Measurements from ENCODE around the gene RSPO4. TPM values are rescaled to one million over a fixed set of nuclear protein-coding genes. Genes with fewer than 3 reads are reported as not detected.

Gene RSPO4
- total RNA-seq, 1 donor from 2014 or later, result 5.7 TPM

GRCh38 chr20:940926-941325 is 61.2 kb downstream of the RSPO4 start:
- DNase-seq, result no peak
- ATAC-seq, result no peak

GRCh38 chr20:939606-940005 is 62.5 kb downstream of the RSPO4 start:
- Histone ChIP-seq H3K9me3 (no peaks in the 10 kb centered on the region), H3K36me3 (no peaks in the 10 kb centered on the region), H3K27ac (no peak overlapping the region), H3K4me3 (no peak overlapping the region), H3K27me3 (ENCODE audit: low read depth) (no peaks in the 10 kb centered on the region), H3K4me1 (no peaks in the 10 kb centered on the region)
- TF ChIP-seq CTCF (IDR thresholded peaks at IDR 0.05), result no peak
- intact Hi-C loops (cut with DNase I), result no loop called here
- ATAC-seq (no peak), DNase-seq (no peak)

More at GRCh38 chr20:940926-941325, 61.2 kb downstream of the RSPO4 start:
- no peaks in the 10 kb centered on the region for H3K9me3 ChIP-seq
- no peak overlapping the region for H3K27ac ChIP-seq
- no peaks in the 10 kb centered on the region for H3K4me1 ChIP-seq
- H3K4me3 ChIP-seq, result no peak overlapping the region
- no peak for TF ChIP-seq CTCF (IDR thresholded peaks at IDR 0.05)
- no peaks in the 10 kb centered on the region for H3K36me3 ChIP-seq
- intact Hi-C loops (cut with DNase I), result no loop called here
- H3K27me3 ChIP-seq (ENCODE audit: low read depth), result no peaks in the 10 kb centered on the region

- no peaks in the 10 kb centered on the region for H3K36me3 ChIP-seq
- intact Hi-C loops (cut with DNase I), result no loop called here
- H3K4me3 ChIP-seq, result no peak overlapping the region
- peaks cover 13% of the 10 kb centered on the region for H3K9me3 ChIP-seq
- no peak for TF ChIP-seq CTCF (IDR thresholded peaks at IDR 0.05)
- ATAC-seq (no peak), DNase-seq (no peak)
- no peaks in the 10 kb centered on the region for H3K27me3 ChIP-seq (ENCODE audit: low read depth)
- no peak overlapping the region for H3K27ac ChIP-seq
- H3K4me1 ChIP-seq, result no peaks in the 10 kb centered on the region
These were observed 67.8 kb downstream of the RSPO4 start for GRCh38 chr20:934186-934840.

GRCh38 chr20:933029-933428 is 69.1 kb downstream of the RSPO4 start:
- intact Hi-C loops (cut with DNase I), result no loop called here
- H3K27ac ChIP-seq, result no peak overlapping the region
- H3K4me1 ChIP-seq, result no peaks in the 10 kb centered on the region
- ATAC-seq (no peak), DNase-seq (no peak)
- H3K9me3 ChIP-seq, result peaks cover 13% of the 10 kb centered on the region
- TF ChIP-seq CTCF (IDR thresholded peaks at IDR 0.05), result no peak
- no peaks in the 10 kb centered on the region for H3K36me3 ChIP-seq
- H3K4me3 ChIP-seq, result no peak overlapping the region
- no peaks in the 10 kb centered on the region for H3K27me3 ChIP-seq (ENCODE audit: low read depth)

- H3K36me3 ChIP-seq, result no peaks in the 10 kb centered on the region
These were observed 70.7 kb downstream of the RSPO4 start for GRCh38 chr20:931401-931800.

More at GRCh38 chr20:931401-931800, 70.7 kb downstream of the RSPO4 start:
- H3K9me3 ChIP-seq, result peaks cover 13% of the 10 kb centered on the region
- ATAC-seq (no peak), DNase-seq (no peak)
- no peak overlapping the region for H3K4me3 ChIP-seq
- H3K4me1 ChIP-seq, result no peaks in the 10 kb centered on the region
- H3K27ac ChIP-seq, result no peak overlapping the region
- no peak for TF ChIP-seq CTCF (IDR thresholded peaks at IDR 0.05)
- no peaks in the 10 kb centered on the region for H3K27me3 ChIP-seq (ENCODE audit: low read depth)
- intact Hi-C loops (cut with DNase I), result no loop called here

Measured in lower lobe of right lung (tissue), 2 donors.